DMS79 treated with DMSO at 0.1 percent for 48 hours (cell line): ENCODE data around the gene SORBS2.

Source experiments
- DNase-seq: peaks from one replicate; lab custom pipeline; 2025; lab: John Stamatoyannopoulos, UW

Gene SORBS2

DNA sequence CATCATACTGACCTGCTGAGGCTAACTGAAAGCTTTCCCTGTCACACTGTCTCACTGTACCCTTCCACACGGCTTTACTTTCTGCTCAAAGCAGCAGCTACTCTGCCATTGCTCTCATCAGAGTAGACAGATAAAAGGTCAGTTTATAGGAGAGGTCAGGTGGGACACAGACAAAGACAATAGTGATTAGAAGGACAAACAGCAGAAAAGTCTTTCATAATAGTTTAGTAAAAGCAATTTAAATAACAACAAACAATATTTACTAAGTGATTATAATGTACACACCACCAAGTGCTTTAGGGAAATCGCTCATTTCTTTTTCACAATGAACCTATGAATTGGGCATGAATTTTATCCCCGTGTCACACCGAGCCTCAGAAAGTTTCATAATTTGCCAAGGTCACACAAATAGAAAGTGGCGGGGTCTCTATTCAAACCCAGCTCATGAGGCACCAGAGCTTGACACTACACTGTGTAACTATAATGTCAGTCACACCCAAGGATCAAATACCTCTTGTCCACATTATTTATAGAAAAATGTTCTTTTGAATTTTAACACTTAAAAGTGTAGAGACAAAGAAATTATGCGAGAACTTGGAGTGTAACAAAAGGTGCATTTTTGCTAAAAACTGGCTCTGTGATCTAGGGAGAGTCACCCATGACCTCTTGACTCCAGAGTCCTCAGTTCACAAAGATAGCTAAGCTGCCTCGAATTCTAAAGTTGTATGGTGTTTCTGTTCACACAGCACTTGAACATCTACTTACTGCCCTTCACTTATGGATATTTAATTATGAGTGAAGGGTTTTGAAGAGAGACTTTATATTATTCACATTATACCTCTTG lies 24.5 kb upstream of the SORBS2 start:
- no peak for DNase-seq

DNA sequence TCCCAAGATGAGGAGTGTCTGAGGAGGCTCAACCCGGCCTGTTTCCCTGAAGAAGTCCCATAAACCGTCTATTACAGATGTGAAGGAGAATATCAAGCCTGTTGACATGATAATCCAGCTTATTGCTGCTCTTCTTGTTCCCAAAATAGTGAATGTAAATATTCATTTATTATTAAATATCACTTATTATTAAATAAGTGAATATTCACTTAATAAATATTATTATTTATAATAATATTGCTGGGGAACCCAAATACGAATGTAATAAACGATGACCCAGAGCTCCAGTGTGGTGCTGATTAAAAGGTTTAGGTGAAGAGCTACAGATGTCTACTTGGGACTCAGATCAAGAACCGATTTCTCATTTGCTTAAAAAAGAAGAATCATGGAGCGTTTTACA lies 23.8 kb upstream of the SORBS2 start:
- DNase-seq: no peak

DNA sequence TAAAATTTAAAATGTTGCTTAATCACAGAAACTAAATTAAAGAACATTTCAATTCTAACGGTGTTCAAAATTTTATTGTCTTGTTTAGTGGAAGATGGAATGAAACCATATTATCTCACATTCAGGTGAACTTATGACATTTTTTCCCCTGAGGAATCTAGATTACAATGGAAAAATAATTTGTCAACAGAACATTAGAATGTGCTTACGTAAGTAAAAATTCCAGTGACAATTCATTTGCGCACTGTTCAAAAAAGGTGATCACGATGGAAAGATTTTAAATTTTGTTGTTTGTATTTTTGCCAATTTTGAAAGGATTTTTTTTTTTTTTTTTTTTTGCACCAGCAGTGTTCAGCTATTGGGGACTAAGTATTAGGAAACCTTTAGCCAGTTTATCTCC lies 23.3 kb upstream of the SORBS2 start:
- DNase-seq: no peak

DNA sequence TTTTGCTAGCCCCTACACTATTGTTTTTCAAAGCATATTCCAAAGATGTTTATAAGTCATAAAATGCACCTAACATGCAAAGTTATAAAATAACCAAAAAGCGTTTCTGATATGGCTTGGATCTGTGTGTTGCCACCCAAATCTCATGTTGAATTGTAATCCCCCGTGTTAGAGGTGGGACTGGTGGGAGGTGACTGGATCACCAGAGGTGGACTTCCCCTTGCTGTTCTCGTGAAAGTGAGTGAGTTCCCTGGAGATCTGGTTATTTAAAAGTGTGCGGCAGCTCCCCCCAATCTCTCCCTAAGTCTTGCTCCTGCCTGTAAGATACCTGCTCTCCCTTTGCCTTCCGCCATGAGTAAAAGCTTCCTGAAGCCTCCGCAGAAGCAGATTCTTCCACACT lies 22.8 kb upstream of the SORBS2 start:
- DNase-seq: no peak

DNA sequence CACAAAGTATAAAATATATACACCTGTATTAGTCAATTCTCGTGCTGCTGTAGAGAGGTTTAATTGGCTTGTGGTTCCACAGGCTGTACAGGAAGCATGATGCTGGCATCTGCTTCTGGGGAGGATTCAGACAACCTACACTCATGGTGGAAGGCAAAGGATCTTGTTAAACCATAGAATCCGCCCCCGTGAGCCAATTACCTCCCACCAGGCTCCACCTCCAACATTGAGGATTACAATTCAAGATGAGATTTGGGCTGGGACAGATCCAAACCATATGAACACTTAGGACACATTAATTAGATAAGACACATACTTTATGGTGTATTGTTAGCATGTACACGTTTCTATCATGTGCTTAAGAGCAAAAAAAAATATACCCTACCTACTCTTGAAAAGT lies 22.1 kb upstream of the SORBS2 start:
- DNase-seq: no peak

DNA sequence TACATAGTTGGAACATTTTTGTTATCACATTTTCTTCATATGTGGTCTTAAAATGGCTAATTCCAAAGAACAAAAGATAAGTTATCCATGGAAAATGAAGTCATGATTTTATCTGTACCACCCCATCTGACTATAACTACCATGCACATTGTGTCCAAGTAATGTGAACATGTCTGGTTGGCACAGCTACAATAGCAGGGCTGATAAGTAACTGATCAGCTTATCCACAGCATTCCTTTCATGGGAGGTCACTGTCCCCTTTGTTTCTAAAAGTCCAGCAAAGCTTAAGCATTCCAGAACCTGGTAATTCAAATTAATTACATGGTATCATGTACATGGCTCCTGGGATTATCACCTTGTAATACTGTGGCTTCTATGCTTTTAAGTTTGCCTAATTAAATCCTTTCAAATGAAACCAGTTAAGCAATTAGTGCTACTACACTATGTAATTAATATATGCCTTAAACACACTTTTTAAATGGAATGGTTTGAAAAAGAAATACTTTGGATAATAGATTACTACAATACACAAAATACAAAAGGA lies 21.1 kb upstream of the SORBS2 start:
- DNase-seq: no peak

DNA sequence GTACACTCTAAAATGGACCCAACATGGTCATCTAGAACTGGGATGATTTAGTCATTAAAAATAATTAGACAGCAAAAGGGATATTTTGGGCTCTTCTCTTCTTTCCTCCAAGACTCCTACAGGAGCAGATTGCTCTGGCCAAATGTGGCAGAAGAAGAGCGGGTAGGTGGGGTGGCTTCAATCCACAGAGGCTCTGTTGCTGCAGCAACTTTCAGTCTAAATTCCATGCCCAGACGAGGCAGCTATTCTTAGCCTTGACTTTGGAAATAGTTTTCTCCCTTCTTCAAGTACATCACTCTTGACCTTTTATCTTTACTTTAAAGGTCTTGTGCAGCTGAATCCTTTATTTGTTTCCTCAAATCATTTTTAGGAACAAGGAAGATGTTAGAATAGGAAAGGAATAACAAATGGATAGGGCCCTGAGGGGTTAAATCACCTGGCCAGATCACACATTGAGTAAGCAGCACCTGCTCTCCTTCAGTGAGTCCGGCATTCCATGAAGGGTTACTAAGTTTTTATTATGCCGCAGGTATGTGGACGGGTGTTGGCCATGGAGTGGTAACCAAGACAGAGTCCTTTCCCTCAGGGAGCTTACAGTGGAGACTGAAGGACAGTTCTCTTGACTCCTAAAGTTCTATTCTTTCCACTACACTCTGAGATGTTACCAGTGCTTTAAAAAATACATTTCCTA lies 19.3 kb upstream of the SORBS2 start:
- DNase-seq: no peak

DNA sequence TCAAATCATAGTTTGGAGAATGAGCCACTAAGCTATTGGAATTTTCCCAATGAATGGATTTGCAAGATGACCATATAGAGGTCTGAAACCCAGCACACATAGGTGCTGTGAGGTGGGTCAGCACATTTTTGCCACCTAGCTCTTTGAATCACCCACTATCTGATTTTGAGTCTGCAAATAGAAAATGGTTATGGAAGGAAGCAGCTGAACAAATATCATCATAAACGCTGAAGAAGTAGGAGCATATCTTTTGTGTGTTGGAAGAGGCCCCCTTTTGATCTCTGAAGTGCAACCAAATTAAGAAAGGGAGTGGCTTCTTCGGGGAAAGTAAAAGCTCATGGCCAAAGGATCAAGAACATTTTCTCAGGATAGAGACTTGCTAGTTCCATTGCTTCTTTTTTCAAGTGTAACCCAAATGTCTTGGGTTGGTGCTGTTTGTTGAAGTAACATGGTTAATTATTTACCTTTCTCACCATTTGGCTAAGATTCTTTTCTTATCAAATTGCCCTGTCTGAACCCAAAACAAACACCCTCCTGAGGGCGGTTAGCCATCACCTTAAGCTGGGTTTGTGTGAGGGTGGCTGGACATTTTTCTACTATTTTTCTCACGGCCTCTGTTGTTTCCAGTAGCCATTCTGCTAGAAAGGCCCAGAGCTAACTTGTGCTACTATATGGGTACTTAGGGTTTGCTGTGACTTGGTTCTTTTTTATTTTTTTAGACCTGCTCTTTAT lies 18.4 kb upstream of the SORBS2 start:
- no peak for DNase-seq

DNA sequence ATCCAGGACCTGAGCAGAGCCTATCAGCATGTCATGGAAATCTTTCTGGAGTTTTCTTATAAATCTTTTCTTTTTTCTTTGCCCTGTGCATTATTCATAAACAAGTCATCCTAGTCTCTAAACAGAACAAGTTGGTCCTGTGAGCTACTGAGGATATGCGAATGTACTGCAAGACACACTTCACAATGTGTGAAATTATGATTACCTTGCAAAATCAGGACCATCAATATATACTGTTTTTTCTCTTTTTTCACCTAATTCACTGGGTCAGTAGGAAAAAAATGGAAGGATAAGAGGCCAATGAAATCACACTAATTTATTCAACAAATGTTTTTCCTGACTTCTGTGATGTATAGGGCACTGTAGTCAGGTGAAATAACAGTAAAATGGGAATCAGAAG lies 14.4 kb upstream of the SORBS2 start:
- DNase-seq: no peak

DNA sequence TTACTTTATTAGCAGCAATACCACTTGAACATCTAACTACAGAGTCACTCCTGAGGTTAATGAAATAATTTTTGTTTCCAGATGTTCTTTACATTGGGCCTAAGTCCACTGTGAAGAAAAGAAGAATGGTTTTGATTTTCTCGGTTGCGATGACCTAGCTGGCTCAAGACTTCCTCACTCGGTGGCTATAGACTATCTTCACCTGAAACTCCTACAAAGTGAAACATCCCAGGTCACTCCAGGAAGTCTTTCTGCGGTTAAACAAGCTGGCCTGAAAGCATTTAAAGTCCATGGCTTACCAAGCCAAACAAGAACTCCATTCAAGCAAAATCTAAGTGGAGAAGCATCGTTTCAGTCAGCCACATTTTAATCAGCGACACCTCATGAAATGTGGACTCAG lies 13.7 kb upstream of the SORBS2 start:
- DNase-seq: no peak

DNA sequence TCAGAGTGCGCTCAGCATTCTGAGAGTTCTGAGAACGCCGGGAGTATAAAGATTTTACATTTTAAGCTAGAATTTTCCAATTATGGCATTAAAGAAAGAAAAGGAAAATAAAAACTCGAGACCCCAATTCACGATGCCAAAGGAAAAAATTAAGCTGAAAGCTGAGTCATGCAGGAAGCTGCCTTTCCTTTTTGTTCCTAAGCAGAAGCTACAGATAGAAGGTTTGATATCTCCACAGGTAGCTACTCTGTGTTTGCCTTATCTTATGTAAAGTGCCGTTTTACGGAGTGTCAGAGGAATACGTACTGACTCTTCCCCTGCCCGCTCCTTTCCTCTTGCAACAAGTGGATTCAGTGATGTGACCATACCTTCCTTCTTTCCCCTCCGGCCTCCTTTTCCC lies 10.8 kb upstream of the SORBS2 start:
- no peak for DNase-seq

DNA sequence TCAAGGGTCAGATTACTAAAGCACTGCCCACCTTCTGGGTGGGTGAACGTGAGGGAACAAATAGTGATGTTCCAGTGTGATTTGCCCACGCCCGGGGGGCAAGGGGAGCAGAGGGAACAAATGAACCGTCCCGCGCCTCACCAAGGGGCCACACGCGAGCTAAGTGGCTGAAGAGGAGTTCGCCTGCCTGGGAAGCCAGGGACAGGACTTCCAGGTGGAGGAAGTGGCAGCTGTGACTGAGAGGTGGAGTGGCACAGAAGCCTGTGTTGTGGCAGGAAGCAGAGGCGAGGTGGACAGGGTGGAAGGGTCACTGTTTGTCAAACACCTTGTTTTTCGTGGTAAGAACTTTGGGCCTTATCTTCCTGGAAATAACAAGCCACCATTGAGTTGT lies 9.0 kb upstream of the SORBS2 start:
- no peak for DNase-seq

DNA sequence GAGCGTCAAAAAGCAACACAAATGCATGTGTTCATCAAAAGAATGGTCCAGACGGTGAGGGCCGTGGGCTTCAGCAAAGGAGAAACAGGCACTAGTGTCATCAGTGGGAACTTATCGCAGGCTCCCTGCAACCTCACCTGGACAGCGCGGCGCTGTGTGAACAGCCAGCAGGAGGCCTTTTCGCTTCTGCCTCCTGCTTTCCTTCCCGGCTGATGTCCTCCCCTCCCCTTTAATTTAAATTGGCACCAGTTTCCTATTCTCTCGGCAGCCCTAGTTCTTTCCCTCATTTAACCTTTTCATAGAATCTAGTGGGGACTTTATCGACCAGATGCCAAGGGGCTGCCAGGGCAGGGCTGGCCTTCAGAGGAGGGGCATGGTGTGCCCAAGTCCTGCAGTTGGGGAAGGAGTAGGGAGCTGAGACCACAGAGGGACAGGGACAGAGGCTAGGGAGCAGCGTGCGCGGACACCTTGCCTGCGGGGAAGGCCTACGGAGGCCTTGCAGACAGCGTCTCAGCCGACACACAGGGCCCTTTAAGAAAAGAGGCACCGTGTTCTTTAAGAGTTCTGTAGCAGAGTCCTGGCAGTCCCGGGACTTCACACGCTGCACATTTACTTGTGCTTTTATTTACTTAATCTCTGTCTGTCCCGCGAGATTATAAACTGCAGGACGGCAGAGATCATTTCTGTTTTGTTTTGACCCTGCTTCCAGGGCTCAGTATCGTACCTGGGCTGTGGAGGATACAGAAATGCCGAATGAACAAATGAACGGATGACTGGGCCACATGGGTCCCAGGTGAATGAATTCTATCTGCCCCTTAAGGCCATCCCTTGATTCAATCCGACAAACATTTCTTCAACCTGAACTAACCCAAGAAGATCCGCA lies 8.4 kb upstream of the SORBS2 start:
- no peak for DNase-seq

DNA sequence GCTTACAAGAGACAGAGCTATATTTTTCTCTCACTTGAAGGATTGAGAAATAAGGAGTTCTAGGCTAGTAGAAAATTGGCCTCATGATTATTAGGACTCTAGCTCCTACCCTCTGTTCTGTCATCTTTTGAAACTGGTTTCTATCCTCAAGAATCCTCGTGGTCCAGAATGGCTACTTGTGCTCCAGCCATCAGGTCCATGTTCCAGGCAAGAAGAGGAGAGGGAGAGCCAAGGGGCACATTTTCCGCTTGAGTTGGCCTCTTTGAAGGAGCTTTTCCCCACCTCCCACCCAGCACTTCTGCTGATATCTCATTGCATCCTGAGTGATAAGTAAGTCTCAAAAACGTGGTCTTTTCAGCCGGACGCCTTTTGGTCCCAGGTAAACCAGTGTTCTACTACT lies 7.2 kb upstream of the SORBS2 start:
- no peak for DNase-seq

DNA sequence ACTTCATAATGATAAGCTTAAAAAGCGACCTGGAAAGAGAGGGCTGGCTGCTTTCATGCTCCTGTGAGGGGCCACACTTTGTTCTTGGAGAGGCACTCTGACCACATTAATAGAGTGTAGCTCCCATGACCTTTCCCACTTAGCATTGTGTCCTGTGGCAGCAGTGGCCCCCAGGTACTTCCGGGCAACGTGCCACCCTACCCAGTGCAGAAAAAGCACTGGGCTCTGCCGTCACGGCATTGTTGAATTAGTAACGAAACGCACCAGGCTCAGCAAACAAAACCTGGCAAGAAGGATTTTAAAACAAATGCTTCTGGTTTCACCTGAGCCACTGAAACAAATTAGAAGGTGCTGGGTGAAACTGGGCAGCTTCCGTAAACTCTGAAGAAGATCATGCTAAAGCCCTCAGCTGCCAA lies 5.4 kb upstream of the SORBS2 start:
- DNase-seq: peak; percentile 20

DNA sequence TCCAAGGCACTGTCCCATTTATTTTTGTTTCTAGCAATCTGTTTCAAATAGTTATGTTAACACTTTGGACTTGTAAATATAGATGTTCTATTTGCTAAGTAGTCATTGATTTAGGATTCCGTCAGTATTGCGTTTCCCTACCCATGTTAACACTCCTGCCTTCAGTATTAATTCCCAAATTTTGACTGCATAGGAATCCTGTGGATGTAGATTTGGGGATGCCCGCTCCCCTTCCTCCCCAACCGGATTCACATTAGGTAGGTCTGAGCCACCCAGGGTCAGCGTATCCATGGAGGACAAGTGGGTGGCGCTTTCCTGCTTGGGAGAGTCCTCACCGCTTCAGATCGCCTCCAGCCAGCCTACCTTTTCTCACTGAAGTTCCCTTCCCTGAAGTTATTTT lies 1.1 kb upstream of the SORBS2 start:
- no peak for DNase-seq

DNA sequence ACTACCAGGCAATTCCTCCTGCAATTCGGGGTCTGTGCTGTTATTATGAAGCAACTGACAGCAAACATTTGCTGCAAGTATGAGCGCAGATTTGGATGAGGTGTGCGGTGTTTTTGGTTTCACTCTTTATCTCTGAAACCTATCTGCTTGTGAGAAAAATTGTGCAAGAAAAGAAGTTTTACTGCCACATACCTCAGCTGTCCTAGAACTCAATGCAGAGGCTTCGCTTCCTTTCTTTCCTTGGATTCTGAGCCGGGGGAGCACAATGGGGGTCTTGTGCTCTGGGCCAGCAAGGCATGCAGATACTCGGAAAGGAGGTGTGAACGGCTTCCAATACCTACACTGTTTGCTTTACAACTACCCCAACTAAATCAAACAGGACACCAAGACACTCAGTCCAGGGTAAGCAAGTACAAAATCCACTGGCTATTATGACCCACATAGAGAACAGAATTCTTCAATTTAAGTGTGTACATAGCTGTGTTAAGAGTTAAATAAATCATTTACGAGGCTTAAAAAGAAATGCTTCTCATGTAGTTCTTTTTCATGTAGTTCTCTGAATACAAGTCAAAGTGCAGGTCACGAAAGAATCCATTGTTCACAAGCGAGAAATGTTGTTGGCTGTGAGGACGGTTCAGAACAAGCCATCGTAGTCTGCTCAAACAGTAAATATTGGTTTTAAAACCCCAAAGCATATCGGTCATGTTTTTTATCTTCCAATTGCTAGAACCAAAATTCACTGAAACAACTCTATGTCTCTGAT lies 1.1 kb downstream of the SORBS2 start:
- peak; percentile 21 for DNase-seq

DNA sequence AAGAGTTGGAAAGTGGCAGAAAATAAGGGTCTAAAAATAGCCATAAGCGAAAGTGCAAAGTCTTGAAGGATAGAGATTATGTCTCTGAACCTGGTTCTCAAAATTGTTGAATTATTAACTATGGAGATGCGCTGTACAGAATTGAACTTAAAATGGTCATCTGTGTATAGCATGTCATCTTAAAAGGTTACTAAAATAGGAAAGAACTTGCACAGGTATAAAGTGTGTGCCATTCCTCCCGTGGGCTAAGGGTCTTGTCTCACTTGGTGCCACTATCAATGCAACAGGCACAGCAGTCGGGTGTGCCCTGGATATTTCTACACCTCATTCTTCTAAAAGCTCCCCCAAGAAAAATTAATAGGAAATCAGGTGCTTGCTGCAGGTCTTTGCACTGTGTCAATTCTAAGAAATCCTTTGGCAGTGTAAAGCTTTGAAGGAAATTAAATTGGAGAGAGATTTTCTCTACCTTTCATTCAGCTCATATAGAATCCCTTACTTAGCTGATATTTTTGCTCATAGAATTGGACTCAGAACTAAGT lies 2.4 kb downstream of the SORBS2 start:
- DNase-seq: no peak

DNA sequence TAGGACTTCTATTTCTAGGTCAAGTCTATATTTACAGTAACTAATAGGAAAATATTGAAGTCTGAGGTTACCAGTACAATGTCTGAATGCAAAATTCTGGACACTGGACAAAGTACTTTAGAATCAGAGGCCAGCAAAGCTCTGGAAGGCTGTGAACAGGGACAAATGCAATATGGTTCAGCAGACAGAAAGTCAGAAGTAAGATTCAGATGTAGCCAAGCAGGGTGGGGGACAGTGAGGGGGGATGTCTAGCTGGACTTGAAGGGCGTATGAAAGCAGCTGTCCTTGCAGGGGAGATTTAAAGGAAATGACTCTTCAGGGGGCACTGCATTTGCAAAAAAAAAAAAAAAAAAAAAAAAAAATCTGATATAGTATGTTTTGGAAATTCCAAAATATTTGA lies 2.9 kb downstream of the SORBS2 start:
- peak; percentile 4 for DNase-seq

DNA sequence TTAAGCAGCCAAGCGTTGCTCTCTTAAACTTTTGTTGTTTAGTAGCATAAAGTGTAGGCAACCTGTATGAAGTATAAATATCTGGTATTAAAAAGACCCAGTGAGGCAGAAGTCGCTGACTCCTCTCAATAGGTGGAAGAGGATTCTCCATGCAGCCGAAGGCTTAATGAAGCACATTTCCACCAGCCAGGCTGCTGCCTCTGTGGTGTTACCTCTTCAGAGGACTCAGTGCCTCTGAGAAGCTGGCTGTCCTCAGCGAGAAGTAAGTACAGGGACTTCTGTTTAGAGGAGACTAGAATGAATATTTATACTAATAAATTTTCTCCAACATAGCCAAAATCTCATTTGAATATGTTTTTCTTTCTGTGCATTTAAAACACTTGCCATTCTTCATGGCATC lies 6.0 kb downstream of the SORBS2 start:
- DNase-seq: no peak
